Fibroblast of skin of left biceps (primary cell): ENCODE measurements around the gene MBTPS1.
"Not testable (repeated sequence)": the region's sequence is repeated elsewhere in the genome, so short reads cannot be mapped to it uniquely, and the experiment has no call there.

ENCODE experiments used
- DNase-seq, 2 experiments: peaks; one replicate each; pipeline ENCODE4 v3.0.0-alpha.2; 2013; ENCODE audit warnings: low read depth in 2 of 2

Gene MBTPS1

DNA sequence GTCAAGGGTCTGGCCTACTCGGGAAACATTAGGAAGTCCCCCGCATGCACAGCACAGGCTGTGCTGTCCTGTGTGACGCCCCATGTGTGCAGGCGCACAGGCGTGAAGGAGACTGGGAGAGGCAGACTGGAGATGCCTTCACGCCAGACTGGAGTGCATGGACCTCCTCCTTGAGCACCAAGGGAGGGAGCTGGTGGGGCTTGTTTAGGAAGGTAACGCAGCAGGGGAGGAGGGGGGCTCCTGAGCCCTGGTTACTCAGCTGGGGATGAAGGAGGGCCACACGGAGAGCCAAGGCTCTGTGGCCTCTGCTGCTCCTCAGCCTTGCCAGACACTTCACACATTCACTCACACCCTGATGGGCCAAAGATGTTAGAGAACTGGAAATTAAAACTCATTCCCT, 20.5 kb upstream of the MBTPS1 start:
- DNase-seq: no peak

DNA sequence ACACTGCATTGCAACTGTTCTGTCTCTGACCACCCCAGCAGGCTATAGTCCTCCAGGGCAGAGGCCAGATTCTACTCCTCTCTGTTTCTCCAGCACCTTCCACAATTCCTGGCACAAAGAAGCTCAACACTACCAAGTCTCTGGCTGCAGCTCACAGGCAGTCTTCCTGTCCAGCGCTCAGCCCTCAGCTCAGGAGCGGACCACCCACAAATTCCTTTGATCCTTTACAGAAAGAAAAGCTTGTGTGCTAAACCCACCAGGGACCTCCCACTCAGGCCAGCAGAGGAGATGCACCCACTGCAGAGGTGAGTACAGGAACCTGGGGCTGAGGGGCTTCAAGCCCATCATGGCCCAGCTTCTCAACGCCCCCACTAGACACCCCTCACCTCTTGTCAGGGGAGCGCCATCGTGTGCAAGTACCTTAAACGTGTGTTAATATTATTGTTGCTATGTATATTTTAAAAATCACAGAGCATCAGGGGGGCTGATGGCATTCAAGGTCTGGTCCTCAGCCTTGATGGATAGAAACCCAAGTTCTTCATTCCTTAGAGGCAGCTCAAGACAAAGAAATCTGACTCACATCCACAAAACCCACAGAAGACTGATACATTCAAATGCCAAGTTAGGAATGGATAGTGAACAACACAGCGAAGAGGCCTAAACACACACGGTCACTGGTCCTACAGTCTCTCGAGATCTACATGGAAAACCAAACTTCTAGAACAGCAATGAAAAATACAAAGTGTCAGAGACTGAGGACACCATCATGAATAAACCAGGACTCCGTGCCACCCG, 19.8 kb upstream of the MBTPS1 start:
- no peak for DNase-seq

DNA sequence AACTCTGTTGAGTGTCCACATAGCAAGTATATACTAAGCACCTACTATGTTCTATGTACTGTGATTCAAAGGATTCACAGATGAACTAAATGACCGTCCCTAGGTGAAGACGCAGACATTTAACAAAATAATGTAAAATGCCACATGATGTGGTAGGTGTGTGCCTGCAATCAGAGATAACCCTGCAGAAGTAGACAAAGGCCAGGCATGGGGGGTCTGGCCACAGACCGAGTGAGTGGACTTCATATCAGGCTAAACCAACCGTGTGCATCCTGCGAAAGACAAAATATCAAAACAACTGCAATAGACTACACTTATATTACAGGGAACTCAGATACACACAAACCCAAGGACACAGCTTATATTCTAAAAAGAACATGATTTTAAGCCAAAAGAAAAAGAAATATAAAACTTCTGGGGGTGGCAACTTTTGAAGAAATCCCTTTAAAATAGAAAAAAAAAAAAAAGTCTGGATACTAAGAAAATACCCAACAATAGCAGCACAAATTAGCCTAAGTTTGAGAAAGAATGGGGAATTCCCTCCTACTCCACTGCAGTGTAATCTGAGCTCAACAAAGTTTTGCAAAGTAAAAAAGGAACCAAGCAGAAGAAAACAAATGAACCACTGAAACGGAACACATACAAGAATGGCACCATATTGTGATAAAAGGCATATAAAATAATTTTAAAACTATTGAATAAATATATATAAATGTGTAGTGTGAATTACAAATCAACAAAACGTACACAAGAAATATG, 16.0 kb upstream of the MBTPS1 start:
- no peak for DNase-seq

DNA sequence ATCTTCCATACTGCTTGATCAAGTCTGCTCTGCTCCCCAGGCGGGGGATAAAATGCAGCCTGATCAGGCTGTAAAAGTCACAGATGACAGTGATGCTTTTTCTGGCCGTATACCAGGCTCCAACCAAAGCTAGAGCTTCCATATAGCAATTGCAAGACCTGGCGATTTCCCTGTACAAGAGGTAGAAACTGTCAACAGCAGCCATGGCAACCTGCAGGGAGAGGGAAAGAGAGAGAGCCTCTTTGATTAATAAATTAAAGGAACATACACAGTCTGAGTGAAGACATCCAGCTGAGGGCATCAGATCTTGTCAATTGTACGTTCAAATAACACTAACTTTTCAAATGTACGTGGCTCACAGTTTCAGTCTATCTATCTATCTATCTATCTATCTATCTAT, 14.4 kb upstream of the MBTPS1 start:
- DNase-seq: no peak

DNA sequence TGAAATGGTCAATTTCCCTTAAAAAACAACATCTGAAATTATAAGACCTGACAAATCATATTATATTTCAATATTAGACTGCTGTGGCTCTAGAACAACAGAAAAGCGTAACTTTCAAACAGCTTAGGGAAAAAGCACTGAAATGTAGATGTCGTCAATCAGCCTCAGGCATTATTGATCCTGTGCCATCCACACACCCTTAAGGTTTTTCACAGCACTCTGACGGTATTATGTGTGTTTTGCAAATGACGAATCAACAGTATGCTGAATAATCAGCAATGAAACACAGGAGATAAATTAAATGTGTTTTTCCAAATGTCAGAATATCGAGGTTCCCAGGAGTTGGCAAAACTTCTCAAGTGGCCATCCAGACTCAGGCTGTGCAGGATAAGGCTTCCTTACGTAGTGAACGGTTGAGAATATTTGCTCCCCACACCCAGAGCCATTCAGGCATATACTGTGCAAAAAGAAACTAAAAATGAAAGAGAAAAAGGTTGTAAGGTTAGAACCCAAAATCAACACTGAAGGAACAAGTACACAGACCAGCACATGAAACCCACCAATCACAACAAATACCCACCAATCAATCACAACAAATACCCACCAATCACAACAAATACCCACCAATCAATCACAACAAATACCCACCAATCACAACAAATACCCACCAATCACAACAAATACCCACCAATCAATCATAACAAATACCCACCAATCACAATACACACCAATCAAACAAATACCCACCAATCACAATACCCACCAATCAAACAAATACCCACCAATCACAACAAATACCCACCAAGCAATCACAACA, 7.7 kb upstream of the MBTPS1 start:
- no peak for DNase-seq

DNA sequence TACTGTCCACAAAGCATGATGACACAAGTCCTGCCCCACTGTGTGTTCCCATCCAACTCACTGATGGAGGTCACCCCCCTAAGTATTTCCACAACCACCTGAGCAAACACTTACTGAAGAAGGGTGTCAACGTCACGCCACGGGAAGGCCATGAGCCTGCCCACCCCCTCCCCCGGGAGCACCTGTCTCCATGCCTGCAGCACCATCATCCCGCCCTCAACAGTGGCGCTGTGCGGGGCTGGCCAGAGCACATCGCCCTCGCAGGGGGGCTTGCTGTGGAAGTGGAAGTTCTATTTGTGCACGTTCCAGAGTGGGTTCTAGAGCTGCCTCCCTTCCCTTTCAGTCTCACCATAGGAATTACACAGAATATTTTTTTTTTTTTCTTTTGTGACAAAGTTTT, 4.3 kb upstream of the MBTPS1 start:
- DNase-seq: no peak

DNA sequence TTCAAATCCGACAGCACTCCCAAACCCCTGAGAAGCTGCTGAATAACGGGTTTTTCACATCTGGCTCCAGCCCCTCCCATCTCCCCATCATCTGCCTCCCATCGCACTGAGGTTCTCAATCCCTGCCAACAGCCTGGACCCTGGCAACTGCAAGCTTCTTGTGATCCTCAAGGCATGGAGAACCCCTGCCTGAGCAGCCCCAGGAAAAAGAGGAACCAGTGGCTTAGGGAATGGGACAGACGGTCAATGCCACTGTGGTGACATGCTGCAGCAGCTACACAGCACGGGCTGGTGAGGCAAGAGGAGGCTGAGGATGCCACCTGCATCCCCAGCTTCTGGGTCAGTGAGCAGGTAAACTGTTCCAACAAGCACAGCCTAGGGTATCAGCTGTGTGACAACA, 3.3 kb upstream of the MBTPS1 start:
- DNase-seq: no peak

DNA sequence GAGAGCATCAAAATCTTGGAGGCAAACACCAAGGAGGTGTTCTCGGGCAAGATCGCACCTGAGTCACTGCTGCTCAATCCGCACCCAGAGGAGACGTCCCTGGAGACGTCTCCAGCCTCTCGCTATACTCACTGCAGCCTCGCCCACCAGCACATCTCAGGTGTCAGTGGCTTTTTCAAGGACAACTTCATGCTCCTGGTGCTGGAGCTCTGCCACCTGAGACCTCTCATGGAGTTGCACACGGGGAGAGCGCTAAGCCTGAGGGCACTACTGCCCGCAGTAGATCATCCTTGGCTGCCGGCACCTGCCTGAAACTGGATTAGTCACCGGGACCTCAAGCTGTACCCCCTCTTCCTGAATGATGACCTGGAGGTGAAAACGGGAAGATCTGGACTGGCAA, 2.6 kb upstream of the MBTPS1 start:
- DNase-seq: no peak

DNA sequence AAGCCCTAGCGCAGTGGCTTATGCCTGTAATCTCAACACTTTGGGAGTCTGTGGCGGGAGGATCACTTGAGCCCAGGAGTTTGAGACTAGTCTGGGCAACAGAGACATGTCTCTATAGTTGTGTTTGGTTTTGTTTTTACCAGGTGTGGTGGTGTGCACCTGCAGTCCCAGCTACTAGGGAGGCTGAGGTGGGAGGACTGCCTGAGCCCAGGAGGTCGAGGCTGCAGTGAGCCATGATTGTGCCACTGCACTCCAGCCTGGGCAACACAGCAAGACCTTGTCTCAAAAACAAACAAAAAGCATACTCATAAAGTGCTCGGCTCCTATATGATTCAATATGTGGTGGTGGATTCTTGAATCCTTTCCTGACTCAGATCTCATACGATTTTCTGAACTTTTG, 1.6 kb upstream of the MBTPS1 start:
- not testable (repeated sequence) for DNase-seq

DNA sequence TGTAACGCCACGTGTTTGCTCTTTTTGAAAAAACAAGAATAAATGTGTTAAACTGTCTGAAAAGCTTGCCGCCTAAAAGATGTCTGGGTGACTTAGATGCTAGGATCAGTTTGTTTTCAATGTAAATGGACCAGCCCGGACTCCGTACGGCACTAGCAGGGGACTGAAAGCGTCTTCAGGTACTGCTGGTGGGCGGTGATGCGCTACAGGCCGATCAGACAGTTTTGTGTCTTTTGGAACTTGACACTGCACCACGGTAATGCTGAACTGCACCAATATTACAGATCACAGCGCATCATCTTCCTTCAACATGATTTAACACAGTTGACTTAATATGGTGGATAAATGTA, 727 bp upstream of the MBTPS1 start:
- DNase-seq: no peak

DNA sequence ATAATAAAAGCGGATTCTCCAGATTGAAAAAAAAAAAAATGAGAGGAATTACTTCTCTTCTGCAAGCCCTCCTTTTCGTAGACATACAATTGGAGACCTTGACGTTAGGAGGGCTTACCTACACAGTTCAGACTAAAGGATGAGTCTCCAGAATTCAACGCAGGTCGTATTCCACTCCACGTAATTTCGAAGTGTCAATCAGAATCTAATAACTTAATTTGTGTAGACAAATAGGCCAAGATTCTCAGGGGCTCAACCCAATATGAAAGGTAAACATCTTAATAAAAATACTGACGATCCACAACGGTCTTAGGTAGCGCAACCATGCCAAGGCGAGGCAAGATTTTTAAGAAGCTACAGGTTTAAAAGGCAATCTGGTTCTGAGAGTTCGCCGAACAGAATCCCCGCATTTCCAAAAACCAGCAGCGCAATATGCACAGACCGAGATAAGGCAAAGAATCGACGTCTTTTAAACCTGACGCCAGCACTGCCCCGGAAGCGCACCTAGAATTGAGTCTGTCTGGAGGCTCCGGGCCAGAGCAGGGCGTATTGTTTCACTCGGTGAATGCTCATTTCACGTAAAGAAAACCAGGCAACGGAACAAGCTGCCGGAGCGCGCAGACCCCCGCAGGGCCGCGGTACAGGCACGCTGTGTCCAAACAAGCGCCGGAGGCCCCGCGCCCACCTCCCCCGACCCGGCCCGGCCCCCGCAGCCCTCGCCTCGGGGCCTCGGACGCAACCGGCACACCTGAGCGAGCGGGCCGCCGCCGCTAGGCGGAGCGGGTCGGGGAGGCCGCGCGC, 623 bp downstream of the MBTPS1 start:
- DNase-seq: no peak

DNA sequence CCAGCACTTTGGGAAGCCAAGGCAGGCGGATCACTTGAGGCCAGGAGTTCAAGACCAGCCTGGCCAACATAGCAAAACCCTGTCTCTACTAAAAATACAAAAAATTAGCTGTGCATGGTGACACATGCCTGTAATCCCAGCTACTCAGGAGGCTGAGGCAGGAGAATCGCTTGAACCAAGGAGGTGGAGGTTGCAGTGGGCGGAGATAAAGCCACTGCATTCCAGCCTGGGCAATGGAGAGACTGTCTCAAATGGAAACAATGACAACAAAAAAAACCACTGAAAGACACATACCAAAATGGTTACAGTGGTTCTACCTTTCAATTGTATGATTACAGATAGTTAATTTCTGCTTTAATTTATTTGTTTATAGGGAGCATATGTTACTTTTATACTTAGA, 4.8 kb downstream of the MBTPS1 start:
- DNase-seq: not testable (repeated sequence)

DNA sequence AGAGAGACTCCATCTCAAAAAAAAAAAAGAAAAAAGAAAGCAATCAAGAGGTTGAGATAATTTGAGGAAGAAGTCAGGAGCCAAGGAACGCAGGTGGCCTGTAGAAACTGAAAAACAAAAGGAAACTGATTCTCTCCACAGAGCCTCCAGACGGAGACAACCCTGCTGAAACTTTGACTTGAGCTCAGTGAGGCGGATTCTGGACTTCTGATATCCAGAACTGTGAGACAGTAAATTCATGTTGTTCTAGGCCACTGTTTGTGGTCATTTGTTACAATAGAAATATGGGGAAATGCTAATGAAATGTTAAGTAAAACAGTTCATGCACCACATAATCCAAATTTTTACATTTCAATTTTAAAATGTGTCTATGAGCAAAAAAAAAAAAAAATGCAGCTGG, 5.2 kb downstream of the MBTPS1 start:
- DNase-seq: no peak

DNA sequence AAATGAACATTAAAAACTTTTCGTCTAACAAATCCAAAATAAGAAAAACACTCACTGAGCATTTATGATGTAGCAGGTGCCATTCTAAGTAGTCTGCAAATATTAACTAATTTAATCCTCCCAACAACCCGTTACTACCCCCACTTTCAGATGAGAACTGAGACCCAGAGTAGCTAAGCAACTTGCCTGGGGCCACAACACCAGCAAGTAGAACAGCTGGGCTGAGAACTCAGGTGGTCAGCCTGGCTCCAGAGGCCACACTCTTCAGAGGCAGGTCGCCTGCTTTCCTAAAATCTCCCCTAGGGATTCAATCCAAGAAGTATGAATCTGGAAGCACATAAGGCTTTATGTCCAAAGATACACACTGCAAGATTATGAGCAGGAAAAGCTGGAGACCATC, 6.2 kb downstream of the MBTPS1 start:
- DNase-seq: no peak

DNA sequence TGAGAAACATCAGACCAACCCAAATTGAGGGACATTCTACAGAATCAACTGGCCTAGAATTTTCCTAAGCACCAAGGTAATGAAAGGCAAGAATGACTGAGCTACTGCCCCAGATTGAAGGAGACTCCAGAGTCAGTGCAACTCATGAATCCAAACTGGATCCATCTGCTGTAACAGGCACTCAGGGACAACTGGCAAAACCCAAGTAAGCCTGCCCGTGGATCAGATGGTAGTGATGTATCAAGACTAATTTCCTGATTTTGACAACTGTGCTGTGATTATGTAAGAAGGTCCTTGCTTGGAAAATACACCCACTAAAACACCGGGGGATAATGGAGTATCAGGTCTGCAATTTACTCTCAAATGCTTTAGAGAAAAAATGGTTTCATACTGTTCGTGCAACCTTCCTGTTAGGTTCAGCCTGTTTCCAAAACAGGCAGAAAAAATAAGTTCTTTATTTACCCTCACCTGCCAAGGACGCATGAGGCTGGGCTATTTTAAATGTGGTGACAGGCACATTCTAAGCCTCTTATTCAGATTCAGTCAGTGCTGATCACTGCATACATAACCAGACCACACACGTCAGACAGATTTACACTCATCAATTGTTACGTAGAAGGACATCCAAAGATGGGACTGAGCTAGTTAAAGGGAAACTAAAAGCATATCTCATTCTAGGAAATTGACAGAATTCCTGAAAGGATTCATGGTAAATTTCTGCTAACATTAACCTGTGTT, 7.0 kb downstream of the MBTPS1 start:
- no peak for DNase-seq

DNA sequence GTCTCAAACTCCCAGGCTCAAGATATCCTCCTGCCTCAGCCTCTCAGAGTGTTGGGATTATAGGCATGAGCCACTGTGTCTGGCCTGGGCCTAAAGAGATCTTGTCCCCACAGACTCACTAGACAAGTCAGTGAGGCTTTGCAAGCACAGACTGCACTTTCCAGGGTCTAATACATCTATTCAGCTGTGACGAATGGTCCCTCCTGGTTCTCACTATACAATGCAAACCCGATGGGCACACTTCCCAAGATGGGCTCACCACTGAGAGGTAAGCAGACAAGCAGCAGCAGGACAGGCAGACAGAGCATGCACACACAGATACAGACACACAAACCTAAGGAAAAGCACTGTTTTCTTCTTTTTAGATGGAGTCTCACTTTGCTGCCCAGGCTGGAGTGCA, 8.8 kb downstream of the MBTPS1 start:
- DNase-seq: no peak

DNA sequence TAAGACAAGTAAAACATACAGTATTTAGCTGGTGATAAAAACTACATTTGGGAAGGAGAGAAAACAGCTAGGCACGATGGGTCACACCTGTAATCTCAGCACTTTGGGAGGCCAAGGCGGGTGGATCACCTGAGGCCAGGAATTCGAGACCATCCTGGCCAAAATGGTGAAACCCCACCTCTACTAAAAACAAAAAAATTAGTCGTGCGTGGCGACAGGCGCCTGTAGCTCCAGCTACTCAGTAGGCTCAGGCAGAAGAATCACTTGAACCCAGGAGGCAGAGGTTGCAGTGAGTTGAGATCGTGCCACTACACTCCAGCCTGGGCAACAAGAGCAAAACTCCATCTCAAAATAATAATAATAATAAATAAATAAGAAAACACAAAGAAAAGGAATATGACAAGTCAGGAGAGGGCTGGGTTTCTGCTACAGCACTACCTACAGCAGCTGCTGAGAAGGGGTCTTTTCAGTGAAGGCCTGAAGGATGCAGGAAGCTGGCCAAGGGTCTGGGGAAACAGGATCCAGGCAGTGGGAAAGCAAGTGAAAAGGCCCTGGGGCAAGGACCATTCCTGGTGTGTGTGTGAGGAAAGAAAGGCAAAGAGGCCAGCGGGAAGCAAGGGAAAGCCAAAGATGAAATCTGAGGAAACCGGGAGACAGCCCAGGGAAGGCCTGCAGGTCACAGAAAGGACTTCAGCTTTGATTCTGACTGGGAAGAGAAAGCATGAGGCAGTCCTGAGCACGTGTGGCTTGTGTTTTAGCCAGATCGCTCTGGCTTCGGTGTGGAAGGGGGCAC, 10.6 kb downstream of the MBTPS1 start:
- no peak for DNase-seq

DNA sequence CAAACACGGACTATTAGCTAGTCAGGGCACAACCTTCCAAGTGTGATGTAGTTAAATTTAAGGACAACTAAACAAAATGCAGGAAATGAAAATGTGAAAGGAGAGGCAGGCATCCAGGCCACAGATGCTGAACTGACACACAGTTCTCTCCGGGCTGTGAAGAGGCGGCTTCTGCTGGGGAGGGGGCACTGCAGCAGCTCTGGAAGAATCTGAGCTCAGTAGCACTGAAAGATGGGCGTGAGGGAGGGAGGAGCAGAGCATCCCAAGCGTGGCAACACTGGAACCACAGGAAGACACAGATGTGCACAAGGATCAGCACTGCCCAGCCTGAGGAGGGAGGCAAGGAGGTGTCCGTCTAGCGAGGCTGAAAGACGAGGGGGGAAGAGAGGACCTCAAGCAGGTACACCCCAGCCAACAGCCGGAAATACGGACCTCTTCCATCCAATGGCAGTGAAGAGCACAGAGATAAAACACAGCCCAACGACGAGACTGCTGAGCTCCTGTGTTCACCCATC, 11.4 kb downstream of the MBTPS1 start:
- no peak for DNase-seq

DNA sequence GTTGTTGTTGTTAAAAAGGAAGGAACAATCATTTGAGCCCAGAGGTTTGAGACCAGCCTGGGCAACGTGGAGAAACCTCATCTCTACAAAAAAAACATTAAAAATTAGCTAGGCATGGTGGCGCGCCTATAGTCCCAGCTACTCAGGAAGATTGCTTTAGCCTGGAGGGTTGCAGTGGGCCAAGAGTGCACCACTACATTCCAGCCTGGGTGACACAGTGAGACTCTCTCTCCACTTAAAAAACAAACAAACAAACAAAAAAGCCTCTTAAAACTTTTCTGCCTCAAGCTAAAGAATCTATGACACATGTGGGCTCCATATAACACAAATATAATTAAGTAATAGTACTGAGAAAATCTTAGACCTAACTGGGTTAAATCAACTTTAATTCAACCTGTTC, 12.5 kb downstream of the MBTPS1 start:
- DNase-seq: no peak

DNA sequence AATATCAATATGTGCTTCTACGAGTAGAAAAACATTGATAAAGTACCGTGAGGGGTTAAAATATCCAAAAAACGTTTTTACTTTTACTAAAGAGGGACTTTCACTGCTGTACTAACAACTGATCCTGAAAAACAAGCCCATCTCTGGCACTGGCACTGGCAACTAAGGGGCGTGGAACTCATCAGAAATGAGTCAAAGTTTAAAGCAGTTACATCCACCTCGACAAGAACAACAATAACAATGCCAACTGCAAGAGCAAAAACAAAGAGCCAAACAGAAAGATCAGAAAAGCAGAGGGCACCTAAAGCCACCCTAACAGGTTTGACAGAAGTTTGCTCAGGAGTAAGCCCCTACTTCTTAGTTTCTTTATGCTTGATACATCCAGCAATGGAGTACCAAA, 13.1 kb downstream of the MBTPS1 start:
- no peak for DNase-seq
